Loucy (cell line): ENCODE data around the gene SRPK1.

Source experiments
- H2AFZ ChIP-seq: fragments of 200-600 bp; sonication (generic); 2 replicates; pipeline ENCODE4 v1.6.0; 2016; ENCODE audit warnings: antibody characterized with exemption, mild to moderate bottlenecking, low read length, moderate library complexity
- H3F3A ChIP-seq: fragments of 200-600 bp; 2 replicates; pipeline ENCODE4 v1.6.0; 2016; ENCODE audit warnings: antibody characterized with exemption, low read depth, mild to moderate bottlenecking
- H3K27me3 ChIP-seq: fragments of 200-600 bp; sonication (generic); 2 replicates; pipeline ENCODE4 v1.6.1; 2014; ENCODE audit warnings: low read length, mild to moderate bottlenecking; ENCODE audit not compliant: insufficient read depth, poor library complexity, severe bottlenecking
- H3K36me3 ChIP-seq: fragments of 200-600 bp; sonication (generic); 2 replicates; pipeline ENCODE4 v1.6.1; 2016; ENCODE audit warnings: low read length; ENCODE audit not compliant: insufficient read depth
- H3K4me1 ChIP-seq: fragments of 200-600 bp; sonication (generic); 2 replicates; pipeline ENCODE4 v1.5.1; 2014; ENCODE audit warnings: low read length, mild to moderate bottlenecking; ENCODE audit not compliant: insufficient read depth, poor library complexity, severe bottlenecking
- H3K4me2 ChIP-seq: fragments of 200-600 bp; sonication (generic); 2 replicates; pipeline ENCODE4 v1.6.0; 2014; ENCODE audit warnings: antibody characterized with exemption, low read length, low read depth, mild to moderate bottlenecking; ENCODE audit not compliant: poor library complexity, severe bottlenecking
- H3K4me3 ChIP-seq: fragments of 200-600 bp; sonication (generic); 2 replicates; pipeline ENCODE4 v1.5.1; 2014; ENCODE audit warnings: low read length, mild to moderate bottlenecking, mixed read lengths; ENCODE audit not compliant: poor library complexity, severe bottlenecking
- H3K79me2 ChIP-seq: fragments of 200-600 bp; sonication (generic); 2 replicates; pipeline ENCODE4 v1.6.1; 2014; ENCODE audit warnings: low read length; ENCODE audit not compliant: insufficient read depth
- H3K9ac ChIP-seq: fragments of 200-600 bp; sonication (generic); 2 replicates; pipeline ENCODE4 v1.6.0; 2014; ENCODE audit warnings: mild to moderate bottlenecking, low read depth, low read length, moderate library complexity; ENCODE audit not compliant: poor library complexity, severe bottlenecking
- H3K9me2 ChIP-seq: fragments of 200-600 bp; sonication (generic); replicated peaks from 2 replicates; pipeline ENCODE4 v1.6.1; 2016; ENCODE audit warnings: low read depth, low read length, mixed read lengths
- H3K9me3 ChIP-seq: fragments of 200-600 bp; sonication (generic); 2 replicates; pipeline ENCODE4 v1.6.1; 2014; ENCODE audit warnings: mild to moderate bottlenecking, antibody characterized with exemption, low read length, low read depth; ENCODE audit not compliant: insufficient read depth
- H4K20me1 ChIP-seq: fragments of 200-600 bp; sonication (generic); 2 replicates; pipeline ENCODE4 v1.6.0; 2014; ENCODE audit warnings: antibody characterized with exemption, low read length, mild to moderate bottlenecking; ENCODE audit not compliant: insufficient read depth, poor library complexity, severe bottlenecking
- EZH2phosphoT487 ChIP-seq: fragments of 200-600 bp; IDR thresholded peaks from 2 replicates; pipeline ENCODE4 v1.6.1; 2018; ENCODE audit warnings: antibody characterized with exemption, mild to moderate bottlenecking, moderate library complexity, borderline replicate concordance
- TF ChIP-seq, protein P1 (sequence below): fragments of 200-600 bp; sonication (generic); conservative IDR thresholded peaks from 2 replicates; pipeline ENCODE4 v1.5.1; 2014; ENCODE audit warnings: mild to moderate bottlenecking, antibody characterized with exemption, low read length

Gene SRPK1

GRCh38 chr6:35786810-35787209, 134.1 kb downstream of the SRPK1 start:
- Histone ChIP-seq H3K4me2 (no peak overlapping the region), H3K9me2 (no peaks in the 10 kb centered on the region), H2AFZ (no peak overlapping the region), H3K36me3 (no peaks in the 10 kb centered on the region), H3K9me3 (no peaks in the 10 kb centered on the region), H3K79me2 (no peaks in the 10 kb centered on the region), H3K4me3 (no peak overlapping the region), H3K27me3 (no peaks in the 10 kb centered on the region), H4K20me1 (no peaks in the 10 kb centered on the region), H3F3A (no peaks in the 10 kb centered on the region), H3K9ac (no peak overlapping the region), H3K4me1 (no peaks in the 10 kb centered on the region)
- TF ChIP-seq, protein P1, sequence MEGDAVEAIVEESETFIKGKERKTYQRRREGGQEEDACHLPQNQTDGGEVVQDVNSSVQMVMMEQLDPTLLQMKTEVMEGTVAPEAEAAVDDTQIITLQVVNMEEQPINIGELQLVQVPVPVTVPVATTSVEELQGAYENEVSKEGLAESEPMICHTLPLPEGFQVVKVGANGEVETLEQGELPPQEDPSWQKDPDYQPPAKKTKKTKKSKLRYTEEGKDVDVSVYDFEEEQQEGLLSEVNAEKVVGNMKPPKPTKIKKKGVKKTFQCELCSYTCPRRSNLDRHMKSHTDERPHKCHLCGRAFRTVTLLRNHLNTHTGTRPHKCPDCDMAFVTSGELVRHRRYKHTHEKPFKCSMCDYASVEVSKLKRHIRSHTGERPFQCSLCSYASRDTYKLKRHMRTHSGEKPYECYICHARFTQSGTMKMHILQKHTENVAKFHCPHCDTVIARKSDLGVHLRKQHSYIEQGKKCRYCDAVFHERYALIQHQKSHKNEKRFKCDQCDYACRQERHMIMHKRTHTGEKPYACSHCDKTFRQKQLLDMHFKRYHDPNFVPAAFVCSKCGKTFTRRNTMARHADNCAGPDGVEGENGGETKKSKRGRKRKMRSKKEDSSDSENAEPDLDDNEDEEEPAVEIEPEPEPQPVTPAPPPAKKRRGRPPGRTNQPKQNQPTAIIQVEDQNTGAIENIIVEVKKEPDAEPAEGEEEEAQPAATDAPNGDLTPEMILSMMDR, result no peak
- TF ChIP-seq EZH2phosphoT487, result no peak

DNA sequence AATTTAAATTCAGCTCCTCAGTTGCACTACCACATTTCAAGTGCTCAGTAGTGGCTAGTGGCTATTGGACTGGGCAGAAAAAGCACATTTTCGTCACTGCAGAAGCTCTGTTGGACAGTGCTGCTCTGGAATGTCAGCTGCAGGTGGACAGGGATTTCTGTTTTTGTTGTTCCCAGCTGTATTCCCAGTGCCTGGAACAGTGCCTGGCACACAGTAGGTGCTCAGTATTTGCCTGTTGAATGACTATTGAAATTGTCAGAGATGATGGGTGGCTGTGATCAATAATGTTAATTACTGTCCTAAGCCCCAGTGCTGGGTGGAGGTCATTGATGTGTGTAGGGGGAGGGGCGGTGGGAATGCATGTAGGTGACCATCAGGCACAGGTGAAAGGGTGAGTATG, 134.6 kb downstream of the SRPK1 start:
- TF ChIP-seq, protein P1, result no peak
- H2AFZ ChIP-seq, result no peak overlapping the region
- no peaks in the 10 kb centered on the region for H3K27me3 ChIP-seq
- H3K4me2 ChIP-seq, result no peak overlapping the region
- no peaks in the 10 kb centered on the region for H3K9me3 ChIP-seq
- no peaks in the 10 kb centered on the region for H3K79me2 ChIP-seq
- H3K9me2 ChIP-seq, result no peaks in the 10 kb centered on the region
- no peaks in the 10 kb centered on the region for H3K4me1 ChIP-seq
- no peaks in the 10 kb centered on the region for H3K36me3 ChIP-seq
- no peaks in the 10 kb centered on the region for H3F3A ChIP-seq
- no peak overlapping the region for H3K9ac ChIP-seq
- no peak overlapping the region for H3K4me3 ChIP-seq
- H4K20me1 ChIP-seq, result no peaks in the 10 kb centered on the region

DNA sequence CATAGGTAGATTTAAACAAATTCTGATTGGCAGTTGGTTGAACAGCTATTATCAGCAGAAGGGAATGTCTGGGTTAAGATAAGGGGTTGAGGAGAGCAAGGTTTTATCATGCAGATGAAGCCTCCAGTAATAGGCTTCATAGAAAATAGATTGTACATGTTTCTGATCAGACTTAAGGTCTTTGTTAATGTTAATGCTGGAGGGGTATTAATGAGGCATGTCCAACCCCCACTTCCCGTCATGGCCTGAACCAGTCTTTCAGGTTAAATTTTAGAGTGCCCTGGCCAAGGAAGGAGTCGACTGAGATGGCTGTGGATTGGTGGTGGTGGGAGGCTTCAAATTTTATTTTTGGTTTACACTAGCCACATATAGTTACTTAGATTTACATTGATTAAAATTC, 136.7 kb downstream of the SRPK1 start:
- no peaks in the 10 kb centered on the region for H3K9me3 ChIP-seq
- H3K4me2 ChIP-seq, result no peak overlapping the region
- H4K20me1 ChIP-seq, result no peaks in the 10 kb centered on the region
- TF ChIP-seq, protein P1, result no peak
- TF ChIP-seq EZH2phosphoT487, result no peak
- no peak overlapping the region for H3K4me3 ChIP-seq
- H3K9ac ChIP-seq, result no peak overlapping the region
- no peaks in the 10 kb centered on the region for H3K4me1 ChIP-seq
- no peaks in the 10 kb centered on the region for H3K9me2 ChIP-seq
- H3K79me2 ChIP-seq, result no peaks in the 10 kb centered on the region
- no peak overlapping the region for H2AFZ ChIP-seq
- no peaks in the 10 kb centered on the region for H3K36me3 ChIP-seq
- H3K27me3 ChIP-seq, result no peaks in the 10 kb centered on the region
- no peaks in the 10 kb centered on the region for H3F3A ChIP-seq
